ENCODE results near the gene DHX58.
"Not testable (repeated sequence)": the region's sequence is repeated elsewhere in the genome, so short reads cannot be mapped to it uniquely, and the experiment has no call there.

The DHX58 gene

GRCh38 chr17:42140690-42141089 lies 28.2 kb upstream of the DHX58 start:
- H3K27ac ChIP-seq (ENCODE audit: extremely low read depth, low read depth, low read length); H3K9me3 ChIP-seq (ENCODE audit: control insufficient read depth, insufficient read depth, low read depth, low read length); POLR2A ChIA-PET; H3K4me3 ChIP-seq (ENCODE audit: low read depth, low read length): not testable (repeated sequence)
- CTCF ChIA-PET, result interaction anchor here (0.9 kb wide), 1 partner anchor 55 kb away, joined by 4 read pairs; no protein-coding TSS in a partner anchor
- H3K36me3 ChIP-seq (ENCODE audit: control insufficient read depth in 2 of 2, insufficient read depth in 1 of 2, low read length in 2 of 2), result peaks cover 14 to 45% of the 10 kb centered on the region in 2 experiments
- peaks cover 17% of the 10 kb centered on the region for H3K4me1 ChIP-seq (ENCODE audit: control insufficient read depth, insufficient read depth, low read length)

- H3K27ac ChIP-seq (ENCODE audit: extremely low read depth, low read depth, low read length), result no peak overlapping the region
- H3K36me3 ChIP-seq (ENCODE audit: control insufficient read depth in 2 of 2, insufficient read depth in 1 of 2, low read length in 2 of 2), result peaks cover 14 to 50% of the 10 kb centered on the region in 2 experiments
- H3K4me1 ChIP-seq (ENCODE audit: control insufficient read depth, insufficient read depth, low read length), result peaks cover 24% of the 10 kb centered on the region
- ChIA-PET CTCF (interaction anchor here (0.6 to 1.4 kb wide), 4 partner anchors 15 to 83 kb away, joined by 3 to 4 read pairs (median 4); no protein-coding TSS in a partner anchor), POLR2A (interaction anchor here (0.6 to 0.9 kb wide), 2 partner anchors 16 to 17 kb away, joined by 4 read pairs; partner anchors contain the start of gene KAT2A)
- H3K9me3 ChIP-seq (ENCODE audit: control insufficient read depth, insufficient read depth, low read depth, low read length), result no peaks in the 10 kb centered on the region
- no peak for TF ChIP-seq ZNF16 (tag by site-specific recombination; IDR thresholded peaks at IDR 0.05; ENCODE audit: low read depth)
- TF ChIP-seq ZNF623 (tag by site-specific recombination; IDR thresholded peaks at IDR 0.05), result no peak
- TF ChIP-seq PRDM1 (tag by site-specific recombination; IDR thresholded peaks at IDR 0.05), result no peak
- no peak for TF ChIP-seq ZNF585B (tag by site-specific recombination; IDR thresholded peaks at IDR 0.05)
- TF ChIP-seq ZNF19 (tag by site-specific recombination; IDR thresholded peaks at IDR 0.05; ENCODE audit: low read depth), result no peak
- TF ChIP-seq ZNF366 (tag by site-specific recombination; conservative IDR thresholded peaks at IDR 0.05), result no peak
- TF ChIP-seq ZFP3 (tag by site-specific recombination; IDR thresholded peaks at IDR 0.05; ENCODE audit: low read depth), result no peak
- no peak for TF ChIP-seq ZNF521 (tag by site-specific recombination; IDR thresholded peaks at IDR 0.05)
- no peak for TF ChIP-seq PATZ1 (tag by site-specific recombination; IDR thresholded peaks at IDR 0.05)
- TF ChIP-seq ZBTB8A (tag by site-specific recombination; IDR thresholded peaks at IDR 0.05), result no peak
- no peak overlapping the region for H3K4me3 ChIP-seq (ENCODE audit: low read depth, low read length)
These were observed 26.4 kb upstream of the DHX58 start for GRCh38 chr17:42138749-42139492.

- ChIA-PET POLR2A (interaction anchor here (0.7 to 2.0 kb wide), 4 partner anchors 16 to 1929 kb away, joined by 3 to 8 read pairs (median 4); partner anchors contain the start of genes KAT2A and KCNH4), CTCF (interaction anchor here (0.6 to 2.5 kb wide), 6 partner anchors 18 to 111 kb away, joined by 3 to 11 read pairs (median 4); no protein-coding TSS in a partner anchor)
- peaks cover 28% of the 10 kb centered on the region for H3K4me1 ChIP-seq (ENCODE audit: control insufficient read depth, insufficient read depth, low read length)
These were observed 24.1 kb upstream of the DHX58 start for GRCh38 chr17:42136654-42137051.

GRCh38 chr17:42135664-42136653 lies 23.4 kb upstream of the DHX58 start:
- POLR2A ChIA-PET, result interaction anchor here (0.7 to 2.0 kb wide), 5 partner anchors 15 to 170 kb away, joined by 3 to 8 read pairs (median 3); partner anchors contain the start of genes GHDC, KAT2A and KCNH4
- H3K27ac ChIP-seq (ENCODE audit: extremely low read depth, low read depth, low read length), result no peak overlapping the region
- H3K4me1 ChIP-seq (ENCODE audit: control insufficient read depth, insufficient read depth, low read length), result peaks cover 28% of the 10 kb centered on the region
- no peaks in the 10 kb centered on the region for H3K9me3 ChIP-seq (ENCODE audit: control insufficient read depth, insufficient read depth, low read depth, low read length)
- peaks cover 13 to 52% of the 10 kb centered on the region in 2 experiments for H3K36me3 ChIP-seq (ENCODE audit: control insufficient read depth in 2 of 2, insufficient read depth in 1 of 2, low read length in 2 of 2)
- no peak overlapping the region for H3K4me3 ChIP-seq (ENCODE audit: low read depth, low read length)
- CTCF ChIA-PET, result interaction anchor here (0.7 to 2.5 kb wide), 7 partner anchors 14 to 111 kb away, joined by 3 to 11 read pairs (median 3); no protein-coding TSS in a partner anchor
- TF ChIP-seq SALL2 (tag by site-specific recombination; IDR thresholded peaks at IDR 0.05; ENCODE audit: borderline replicate concordance) (no peak), SETDB1 (IDR thresholded peaks at IDR 0.05; ENCODE audit: insufficient read length, low read length) (no peak), GLIS2 (tag by site-specific recombination; IDR thresholded peaks at IDR 0.05) (no peak), ZNF600 (tag by site-specific recombination; IDR thresholded peaks at IDR 0.05) (no peak), PRDM10 (tag by site-specific recombination; IDR thresholded peaks at IDR 0.05) (peak; percentile 26; the same call in 1 of the 2 replicates), ZNF366 (tag by site-specific recombination; conservative IDR thresholded peaks at IDR 0.05) (0 out of 2 replicates have a peak, but pooled peaks have one; percentile 8), ZNF211 (tag by site-specific recombination; IDR thresholded peaks at IDR 0.05; ENCODE audit: low read depth) (no peak)

More at GRCh38 chr17:42136654-42137051, 24.1 kb upstream of the DHX58 start:
- Histone ChIP-seq H3K27ac (ENCODE audit: extremely low read depth, low read depth, low read length) (no peak overlapping the region), H3K36me3 (ENCODE audit: control insufficient read depth in 2 of 2, insufficient read depth in 1 of 2, low read length in 2 of 2) (peaks cover 14 to 52% of the 10 kb centered on the region in 2 experiments), H3K9me3 (ENCODE audit: control insufficient read depth, insufficient read depth, low read depth, low read length) (no peaks in the 10 kb centered on the region), H3K4me3 (ENCODE audit: low read depth, low read length) (no peak overlapping the region)
- TF ChIP-seq ZBTB1 (tag by site-specific recombination; IDR thresholded peaks at IDR 0.05) (no peak), ZNF112 (tag by site-specific recombination; IDR thresholded peaks at IDR 0.05) (no peak), SCRT2 (tag by site-specific recombination; IDR thresholded peaks at IDR 0.05) (peak; percentile 69), KLF10 (tag by site-specific recombination; IDR thresholded peaks at IDR 0.05) (no peak), ZNF155 (tag by site-specific recombination; IDR thresholded peaks at IDR 0.05) (no peak)
